Fibroblast of the conjunctiva (primary cell): Measurements from ENCODE around the gene RYR1.

Source experiments
- DNase-seq: peaks from one replicate; pipeline ENCODE4 v3.0.0-alpha.2; 2010; ENCODE audit warnings: low read depth

The RYR1 gene

GRCh38 chr19:38433268-38433733, at the start of gene RYR1:
Gene RYR1, plus strand, starts transcription at chr19:38433691. Its CDS starts 139 bp downstream, at chr19:38433830.
- DNase-seq: no peak

DNA sequence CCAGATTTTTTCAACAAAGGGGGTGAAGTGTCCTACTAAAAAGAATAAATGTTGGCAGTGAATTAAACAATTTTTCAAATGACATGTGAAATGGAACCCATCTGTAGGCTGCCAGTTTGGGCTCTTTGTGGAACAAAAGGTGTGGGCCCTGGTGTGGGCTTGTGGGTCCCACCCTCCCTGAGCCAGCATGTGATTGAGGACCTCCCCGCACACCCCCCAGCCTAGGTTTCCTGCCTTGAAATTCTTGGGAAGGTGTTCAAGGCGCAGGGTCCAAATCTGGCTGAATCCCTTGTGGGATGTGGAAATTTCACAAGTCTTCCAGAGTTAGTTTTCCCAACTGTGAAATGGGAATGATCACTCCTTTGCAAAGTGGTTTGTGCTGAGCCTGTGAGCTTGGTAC, 49.7 kb upstream of the RYR1 start:
- DNase-seq: no peak

- no peak for DNase-seq
These were observed 49.1 kb upstream of the RYR1 start for GRCh38 chr19:38384209-38385027.

- DNase-seq: no peak
These were observed 48.3 kb upstream of the RYR1 start for GRCh38 chr19:38385057-38385803.

DNA sequence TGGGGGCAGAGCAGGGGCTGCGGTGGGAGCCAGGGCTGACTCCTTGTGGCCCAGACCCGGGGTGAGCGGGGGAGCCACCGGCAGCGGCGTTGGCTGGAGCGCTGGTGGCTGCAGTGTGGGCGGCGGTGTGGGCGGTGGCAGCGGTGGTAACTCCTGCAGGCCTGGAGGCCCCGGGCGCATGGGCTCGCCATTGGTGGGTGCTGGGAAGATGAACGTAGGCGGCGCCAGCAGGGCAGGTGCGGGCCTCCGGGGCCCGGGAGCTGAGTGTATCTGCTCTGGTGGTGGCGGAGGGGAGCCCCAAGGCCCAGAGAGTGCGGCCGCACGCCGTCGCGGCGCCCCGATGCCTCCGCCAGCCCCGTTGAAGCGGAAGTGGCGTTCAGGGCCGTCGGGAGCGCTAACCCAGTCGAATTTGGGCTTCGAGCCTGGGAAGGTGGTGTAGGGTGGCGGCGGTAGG, 47.7 kb upstream of the RYR1 start:
- DNase-seq: no peak

- no peak for DNase-seq
These were observed 47.1 kb upstream of the RYR1 start for GRCh38 chr19:38386300-38386970.

- DNase-seq: no peak
These were observed 46.4 kb upstream of the RYR1 start for GRCh38 chr19:38386971-38387549.

- peak; percentile 88 for DNase-seq
These were observed 45.7 kb upstream of the RYR1 start, which contains the start of gene GGN for GRCh38 chr19:38387550-38388348. Gene GGN, minus strand, starts transcription at chr19:38388034. Its CDS starts 773 bp downstream, at chr19:38387261.

GRCh38 chr19:38388349-38389100, 45.0 kb upstream of the RYR1 start, which contains the start of gene SPRED3:
Gene SPRED3, plus strand, starts transcription at chr19:38388697. Its CDS starts 1,606 bp downstream, at chr19:38390303.
- no peak for DNase-seq

- peak; percentile 40 for DNase-seq
These were observed 44.2 kb upstream of the RYR1 start for GRCh38 chr19:38389101-38389925.

- no peak for DNase-seq
These were observed 43.2 kb upstream of the RYR1 start for GRCh38 chr19:38389957-38390924.

DNA sequence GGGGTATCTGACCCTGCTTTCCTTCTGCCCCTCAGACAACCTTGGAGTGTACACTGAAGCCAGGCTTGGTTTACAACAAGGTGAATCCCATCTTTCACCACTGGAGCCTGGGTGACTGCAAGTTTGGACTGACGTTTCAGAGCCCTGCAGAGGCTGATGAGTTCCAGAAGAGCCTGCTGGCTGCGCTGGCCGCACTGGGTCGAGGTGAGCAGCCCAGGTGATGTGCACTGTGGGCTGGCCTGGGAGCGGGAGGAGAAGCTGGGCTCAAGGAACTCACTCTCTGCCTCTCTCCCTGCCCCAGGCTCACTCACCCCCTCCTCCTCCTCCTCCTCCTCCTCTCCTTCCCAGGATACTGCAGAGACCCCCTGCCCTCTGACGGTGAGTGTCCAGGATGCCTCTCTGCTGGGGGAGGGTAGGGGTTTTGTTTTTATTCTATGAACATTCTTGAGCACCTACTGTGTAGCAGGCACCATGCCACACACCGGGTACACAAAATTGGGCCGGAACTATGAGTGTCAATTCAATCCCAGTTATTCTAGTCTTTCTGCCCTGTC, 41.5 kb upstream of the RYR1 start:
- DNase-seq: no peak

DNA sequence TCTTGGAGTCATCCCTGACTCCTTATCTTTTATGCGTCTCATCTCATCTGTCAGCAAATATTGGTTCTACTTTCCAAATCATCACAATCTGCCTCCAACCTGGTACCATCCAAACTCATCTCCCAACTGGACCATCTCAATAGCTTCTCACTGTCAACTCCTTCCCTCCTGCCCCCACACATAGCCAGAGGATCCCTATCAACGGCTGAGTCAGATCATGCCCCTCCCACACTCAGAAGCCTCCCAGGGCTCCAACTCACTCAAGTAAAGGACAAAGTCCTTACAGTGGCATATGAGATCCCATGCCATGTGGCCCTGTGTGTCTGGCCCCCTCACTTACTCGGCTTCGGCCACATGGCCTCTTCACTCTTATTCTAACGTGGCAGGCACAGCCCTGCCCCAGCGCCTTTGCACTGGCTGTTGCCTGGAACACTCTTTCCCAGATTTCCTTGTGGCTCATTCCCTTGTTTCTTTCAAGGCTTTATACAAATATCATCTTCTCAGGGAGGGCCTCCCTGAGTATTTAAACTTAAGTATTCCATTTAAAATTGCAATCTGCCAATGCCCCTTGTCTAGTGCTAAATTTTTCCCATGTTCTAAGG, 40.7 kb upstream of the RYR1 start:
- DNase-seq: no peak

DNA sequence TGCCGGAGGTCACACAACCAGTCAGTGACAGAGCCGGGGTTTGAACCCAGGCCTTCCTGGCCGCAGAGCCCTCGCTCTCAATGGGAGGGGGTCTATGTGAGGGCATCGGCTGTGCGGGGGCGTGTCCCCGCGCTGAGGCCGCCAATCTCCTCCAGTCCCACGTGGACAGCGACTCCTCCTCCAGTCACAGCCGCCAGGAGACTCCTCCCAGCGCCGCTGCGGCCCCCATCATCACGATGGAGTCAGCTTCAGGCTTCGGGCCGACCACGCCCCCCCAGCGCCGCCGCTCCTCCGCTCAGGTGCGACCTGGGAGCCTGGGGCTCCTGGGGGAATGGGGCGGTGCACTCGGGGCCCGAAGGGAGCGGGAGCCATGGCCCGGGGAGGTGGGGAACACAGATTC, 39.0 kb upstream of the RYR1 start:
- DNase-seq: no peak

GRCh38 chr19:38395381-38396114, 37.9 kb upstream of the RYR1 start:
- DNase-seq: no peak

- DNase-seq: no peak
These were observed 34.4 kb upstream of the RYR1 start for GRCh38 chr19:38399081-38399480.

- no peak for DNase-seq
These were observed 34.0 kb upstream of the RYR1 start for GRCh38 chr19:38399537-38399936.
